GM19025 (cell line): ENCODE data around the gene RNF44.
A peak's percentile ranks its signal among the peaks of the same experiment; 100 is the strongest.
"Not testable (repeated sequence)": the region's sequence is repeated elsewhere in the genome, so short reads cannot be mapped to it uniquely, and the experiment has no call there.

ENCODE experiments used
- ATAC-seq: cut with Tn5 transposase; IDR thresholded peaks from one replicate; pipeline ENCODE4 v1.9.1; 2021; ENCODE audit warnings: mild to moderate bottlenecking, low read depth, moderate library complexity; ENCODE audit not compliant: unreplicated experiment

The RNF44 gene

GRCh38 chr5:176553260-176554085, 16.3 kb upstream of the RNF44 start:
- ATAC-seq: no peak

- ATAC-seq: no peak
These were observed 15.2 kb upstream of the RNF44 start for GRCh38 chr5:176552332-176552869.

- ATAC-seq: not testable (repeated sequence)
These were observed 13.7 kb upstream of the RNF44 start for GRCh38 chr5:176550937-176551336.

- ATAC-seq: no peak
These were observed 13.2 kb upstream of the RNF44 start for GRCh38 chr5:176550275-176550831.

- no peak for ATAC-seq
These were observed 12.7 kb upstream of the RNF44 start for GRCh38 chr5:176549871-176550270.

GRCh38 chr5:176548967-176549444, 11.8 kb upstream of the RNF44 start, which contains the start of gene CDHR2:
TSS of gene CDHR2 (plus strand) at chr5:176549342. CDS start at chr5:176565353, 16,011 bp downstream.
- no peak for ATAC-seq

GRCh38 chr5:176547802-176548201, 10.6 kb upstream of the RNF44 start:
- no peak for ATAC-seq

GRCh38 chr5:176545737-176546509, 8.7 kb upstream of the RNF44 start:
- no peak for ATAC-seq

GRCh38 chr5:176545388-176545736, 8.2 kb upstream of the RNF44 start:
- ATAC-seq: no peak

GRCh38 chr5:176543428-176544182, 6.4 kb upstream of the RNF44 start:
- peak; percentile 78 for ATAC-seq

- peak; percentile 54 for ATAC-seq
These were observed 5.6 kb upstream of the RNF44 start for GRCh38 chr5:176542596-176543427.

- no peak for ATAC-seq
These were observed 5.0 kb upstream of the RNF44 start for GRCh38 chr5:176542135-176542595.

- no peak for ATAC-seq
These were observed 4.3 kb upstream of the RNF44 start for GRCh38 chr5:176541338-176542134.

GRCh38 chr5:176540956-176541337, 3.7 kb upstream of the RNF44 start:
- ATAC-seq: no peak

- ATAC-seq: no peak
These were observed 3.3 kb upstream of the RNF44 start for GRCh38 chr5:176540476-176540899.

- ATAC-seq: no peak
These were observed 1.8 kb upstream of the RNF44 start for GRCh38 chr5:176538989-176539384.

- no peak for ATAC-seq
These were observed 1.2 kb upstream of the RNF44 start for GRCh38 chr5:176538230-176538988.
